AG10803 (cell line): ENCODE results near the gene BASP1.

Experiments used
- DNase-seq: peaks from one replicate; pipeline ENCODE4 v3.0.0; 2010; ENCODE audit warnings: low read depth
- H3K4me3 ChIP-seq: 2 replicates; pipeline ENCODE4 v1.5.1; 2011; ENCODE audit warnings: mild to moderate bottlenecking, low read length, control low read depth
- CTCF ChIP-seq: conservative IDR thresholded peaks from 2 replicates; pipeline ENCODE4 v1.5.1; 2011; ENCODE audit warnings: mild to moderate bottlenecking, low read length, control low read depth, inconsistent platforms

The BASP1 gene

GRCh38 chr5:17217493-17218352, at the start of gene BASP1:
Gene BASP1 (plus strand): TSS chr5:17217631. CDS start chr5:17275217, 57,586 bp downstream.
- DNase-seq, result peak; percentile 81
- peak within 1 kb of the TSS; percentile 95 for H3K4me3 ChIP-seq
- no peak for TF ChIP-seq CTCF

GRCh38 chr5:17169507-17169906, 47.9 kb upstream of the BASP1 start:
- TF ChIP-seq CTCF, result no peak
- H3K4me3 ChIP-seq, result no peak overlapping the region
- DNase-seq, result peak; percentile 91

GRCh38 chr5:17172791-17173190, 44.6 kb upstream of the BASP1 start:
- TF ChIP-seq CTCF, result no peak
- H3K4me3 ChIP-seq, result no peak overlapping the region
- no peak for DNase-seq

GRCh38 chr5:17174965-17175364, 42.5 kb upstream of the BASP1 start:
- TF ChIP-seq CTCF, result no peak
- H3K4me3 ChIP-seq, result no peak overlapping the region
- no peak for DNase-seq

GRCh38 chr5:17177501-17178372, 39.7 kb upstream of the BASP1 start:
- DNase-seq, result no peak
- TF ChIP-seq CTCF, result no peak
- H3K4me3 ChIP-seq, result no peak overlapping the region

- no peak overlapping the region for H3K4me3 ChIP-seq
- no peak for TF ChIP-seq CTCF
- peak; percentile 21 for DNase-seq
These were observed 39.1 kb upstream of the BASP1 start for GRCh38 chr5:17178373-17178675.
